ENCODE data around the gene INPP5A. TPM values are rescaled to one million over a fixed set of nuclear protein-coding genes. Genes with fewer than 3 reads are reported as not detected.

INPP5A gene
- total RNA-seq, 2 donors from 2014 or later, result 20.7 to 26.7 TPM

DNA sequence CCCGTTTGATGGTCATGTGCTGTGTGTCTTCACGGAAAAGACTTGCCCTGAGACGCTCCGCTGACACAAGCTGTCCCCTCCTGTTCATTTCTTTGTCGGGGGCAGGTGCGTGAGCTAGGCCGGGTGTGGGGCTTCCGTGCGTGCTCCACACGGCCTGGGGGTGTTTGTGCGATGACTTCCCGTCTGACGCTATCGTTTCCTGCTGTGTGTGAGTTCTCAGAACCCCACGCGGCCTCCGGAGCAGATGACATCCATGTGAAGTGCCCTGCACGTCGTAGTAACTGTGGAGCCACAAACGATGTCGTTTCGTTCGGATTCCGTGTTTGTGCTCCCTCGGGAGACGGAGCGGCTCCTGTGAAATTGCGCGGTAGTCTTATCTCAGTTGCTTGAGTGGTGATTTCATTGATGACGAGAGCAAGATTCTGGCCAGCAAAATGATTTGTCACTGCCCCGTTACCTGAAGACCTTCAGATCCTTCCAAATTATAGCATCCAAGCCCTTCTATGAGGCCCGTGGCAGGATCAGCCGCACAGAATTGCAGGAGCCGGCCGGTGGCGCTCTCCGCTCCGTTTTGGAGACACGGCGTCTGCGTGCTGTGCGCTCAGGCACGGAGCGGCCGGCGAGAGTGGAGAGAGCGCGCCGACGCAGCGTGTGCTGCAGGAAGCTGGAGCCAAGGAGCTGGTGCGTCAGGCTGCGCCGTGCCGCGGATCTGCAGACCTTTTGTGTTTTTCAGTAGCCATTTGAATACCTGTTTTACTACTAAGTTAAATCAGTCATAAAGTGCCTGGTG, 153.4 kb downstream of the INPP5A start:
- no peak overlapping the region for H3K9ac ChIP-seq (ENCODE audit: extremely low read depth, low read length, poor library complexity, severe bottlenecking)
- no peaks in the 10 kb centered on the region for H3K27me3 Mint-ChIP-seq (ENCODE audit: insufficient read depth)
- no peak overlapping the region for H3K4me3 Mint-ChIP-seq
- no peaks in the 10 kb centered on the region for H3K4me1 Mint-ChIP-seq
- TF ChIP-seq, protein P1, sequence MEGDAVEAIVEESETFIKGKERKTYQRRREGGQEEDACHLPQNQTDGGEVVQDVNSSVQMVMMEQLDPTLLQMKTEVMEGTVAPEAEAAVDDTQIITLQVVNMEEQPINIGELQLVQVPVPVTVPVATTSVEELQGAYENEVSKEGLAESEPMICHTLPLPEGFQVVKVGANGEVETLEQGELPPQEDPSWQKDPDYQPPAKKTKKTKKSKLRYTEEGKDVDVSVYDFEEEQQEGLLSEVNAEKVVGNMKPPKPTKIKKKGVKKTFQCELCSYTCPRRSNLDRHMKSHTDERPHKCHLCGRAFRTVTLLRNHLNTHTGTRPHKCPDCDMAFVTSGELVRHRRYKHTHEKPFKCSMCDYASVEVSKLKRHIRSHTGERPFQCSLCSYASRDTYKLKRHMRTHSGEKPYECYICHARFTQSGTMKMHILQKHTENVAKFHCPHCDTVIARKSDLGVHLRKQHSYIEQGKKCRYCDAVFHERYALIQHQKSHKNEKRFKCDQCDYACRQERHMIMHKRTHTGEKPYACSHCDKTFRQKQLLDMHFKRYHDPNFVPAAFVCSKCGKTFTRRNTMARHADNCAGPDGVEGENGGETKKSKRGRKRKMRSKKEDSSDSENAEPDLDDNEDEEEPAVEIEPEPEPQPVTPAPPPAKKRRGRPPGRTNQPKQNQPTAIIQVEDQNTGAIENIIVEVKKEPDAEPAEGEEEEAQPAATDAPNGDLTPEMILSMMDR (conservative IDR thresholded peaks at IDR 0.05), result no peak
- WGBS, 2 experiments (ENCODE audit: insufficient coverage in 1 of 2, insufficient read length in 1 of 2), result 96 to 97% methylated on average over 46 to 56 of the region's 56 CpGs
- peaks cover 22% of the 10 kb centered on the region for H3K9me3 ChIP-seq (ENCODE audit: control insufficient read depth, low read length)
- H3K27ac Mint-ChIP-seq, result no peak overlapping the region
- no peak overlapping the region for H3K4me3 ChIP-seq (ENCODE audit: low read length)
- H3K27ac ChIP-seq (ENCODE audit: low read depth, low read length), result no peak overlapping the region
- peaks cover 9% of the 10 kb centered on the region for H3K9me3 Mint-ChIP-seq
- H3K36me3 Mint-ChIP-seq (ENCODE audit: low read depth), result peaks cover 8% of the 10 kb centered on the region
- DNase-seq, result peak; percentile 25
- no peaks in the 10 kb centered on the region for H3K36me3 ChIP-seq (ENCODE audit: control insufficient read depth, insufficient read depth, low read length)
- no peaks in the 10 kb centered on the region for H3K4me1 ChIP-seq (ENCODE audit: control insufficient read depth, insufficient read depth, low read length)
- no peaks in the 10 kb centered on the region for H3K27me3 ChIP-seq (ENCODE audit: control insufficient read depth, insufficient read depth, low read length, poor library complexity, severe bottlenecking)

DNA sequence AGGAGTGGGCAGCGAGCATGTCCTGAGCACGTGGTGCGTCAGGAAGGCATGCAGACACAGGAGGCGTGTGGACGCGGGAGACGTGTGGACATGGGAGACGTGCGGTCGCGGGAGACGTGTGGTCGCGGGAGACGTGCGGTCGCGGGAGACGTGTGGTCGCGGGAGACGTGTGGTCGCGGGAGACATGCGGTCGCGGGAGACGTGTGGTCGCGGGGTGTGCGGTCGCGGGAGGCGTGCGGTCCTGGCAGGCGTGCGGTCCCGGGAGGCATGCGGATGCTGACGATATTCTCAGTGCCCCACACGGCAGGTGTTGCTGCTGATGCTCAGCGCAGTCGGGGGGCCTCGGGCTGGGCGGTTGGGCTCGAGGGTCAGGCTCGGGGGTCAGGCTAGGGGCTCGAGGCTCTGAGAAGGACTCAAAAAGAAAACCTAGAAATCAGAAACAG, 154.1 kb downstream of the INPP5A start:
- 98 to 99% methylated on average over 40 to 48 of the region's 48 CpGs for whole genome bisulfite sequencing, 2 experiments (ENCODE audit: insufficient coverage in 1 of 2, insufficient read length in 1 of 2)
- no peak overlapping the region for H3K27ac Mint-ChIP-seq
- H3K27me3 Mint-ChIP-seq (ENCODE audit: insufficient read depth), result no peaks in the 10 kb centered on the region
- Histone ChIP-seq H3K4me3 (ENCODE audit: low read length) (no peak overlapping the region), H3K9ac (ENCODE audit: extremely low read depth, low read length, poor library complexity, severe bottlenecking) (no peak overlapping the region), H3K36me3 (ENCODE audit: control insufficient read depth, insufficient read depth, low read length) (no peaks in the 10 kb centered on the region), H3K27me3 (ENCODE audit: control insufficient read depth, insufficient read depth, low read length, poor library complexity, severe bottlenecking) (no peaks in the 10 kb centered on the region), H3K4me1 (ENCODE audit: control insufficient read depth, insufficient read depth, low read length) (no peaks in the 10 kb centered on the region), H3K9me3 (ENCODE audit: control insufficient read depth, low read length) (peaks cover 22% of the 10 kb centered on the region), H3K27ac (ENCODE audit: low read depth, low read length) (no peak overlapping the region)
- H3K9me3 Mint-ChIP-seq, result peaks cover 9% of the 10 kb centered on the region
- no peak overlapping the region for H3K4me3 Mint-ChIP-seq
- no peaks in the 10 kb centered on the region for H3K4me1 Mint-ChIP-seq
- TF ChIP-seq, protein P1 (conservative IDR thresholded peaks at IDR 0.05), result no peak
- peak; percentile 20 for DNase-seq
- H3K36me3 Mint-ChIP-seq (ENCODE audit: low read depth), result peaks cover 8% of the 10 kb centered on the region

DNA sequence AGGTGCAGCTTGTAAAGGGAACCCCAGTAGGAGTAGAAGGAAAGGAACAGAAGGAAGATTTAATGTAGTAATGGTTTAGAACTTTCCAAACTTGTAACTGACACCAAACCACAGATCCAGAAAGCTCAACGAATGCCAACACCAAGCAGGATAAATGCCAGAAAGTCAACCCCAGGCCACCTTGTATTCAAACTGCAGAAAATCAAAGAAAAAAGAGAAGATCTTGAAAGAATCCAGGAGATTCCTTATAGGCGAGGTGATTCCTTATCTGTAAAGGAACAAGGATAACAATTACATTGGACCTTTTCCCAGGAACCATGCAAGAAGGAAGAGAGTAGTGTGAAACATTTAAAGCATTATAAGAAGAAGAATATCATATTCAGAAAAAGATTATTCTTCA, 154.7 kb downstream of the INPP5A start:
- H3K9me3 Mint-ChIP-seq, result peaks cover 9% of the 10 kb centered on the region
- no peak overlapping the region for H3K27ac Mint-ChIP-seq
- no peaks in the 10 kb centered on the region for H3K27me3 ChIP-seq (ENCODE audit: control insufficient read depth, insufficient read depth, low read length, poor library complexity, severe bottlenecking)
- 89 to 100% methylated on average over 1 to 2 of the region's 2 CpGs for WGBS, 2 experiments (ENCODE audit: insufficient coverage in 1 of 2, insufficient read length in 1 of 2)
- H3K36me3 Mint-ChIP-seq (ENCODE audit: low read depth), result peaks cover 8% of the 10 kb centered on the region
- peaks cover 22% of the 10 kb centered on the region for H3K9me3 ChIP-seq (ENCODE audit: control insufficient read depth, low read length)
- H3K27me3 Mint-ChIP-seq (ENCODE audit: insufficient read depth), result no peaks in the 10 kb centered on the region
- H3K4me1 Mint-ChIP-seq, result no peaks in the 10 kb centered on the region
- no peak overlapping the region for H3K27ac ChIP-seq (ENCODE audit: low read depth, low read length)
- H3K4me1 ChIP-seq (ENCODE audit: control insufficient read depth, insufficient read depth, low read length), result no peaks in the 10 kb centered on the region
- H3K4me3 Mint-ChIP-seq, result no peak overlapping the region
- H3K4me3 ChIP-seq (ENCODE audit: low read length), result no peak overlapping the region
- DNase-seq, result no peak
- TF ChIP-seq, protein P1 (conservative IDR thresholded peaks at IDR 0.05), result no peak
- H3K9ac ChIP-seq (ENCODE audit: extremely low read depth, low read length, poor library complexity, severe bottlenecking), result no peak overlapping the region
- H3K36me3 ChIP-seq (ENCODE audit: control insufficient read depth, insufficient read depth, low read length), result no peaks in the 10 kb centered on the region
